ENCODE results near the gene RCL1.

- TF ChIP-seq EZH2 (IDR thresholded peaks at IDR 0.05; ENCODE audit: low read length, unreplicated experiment): no peak
- TF ChIP-seq, protein P1, sequence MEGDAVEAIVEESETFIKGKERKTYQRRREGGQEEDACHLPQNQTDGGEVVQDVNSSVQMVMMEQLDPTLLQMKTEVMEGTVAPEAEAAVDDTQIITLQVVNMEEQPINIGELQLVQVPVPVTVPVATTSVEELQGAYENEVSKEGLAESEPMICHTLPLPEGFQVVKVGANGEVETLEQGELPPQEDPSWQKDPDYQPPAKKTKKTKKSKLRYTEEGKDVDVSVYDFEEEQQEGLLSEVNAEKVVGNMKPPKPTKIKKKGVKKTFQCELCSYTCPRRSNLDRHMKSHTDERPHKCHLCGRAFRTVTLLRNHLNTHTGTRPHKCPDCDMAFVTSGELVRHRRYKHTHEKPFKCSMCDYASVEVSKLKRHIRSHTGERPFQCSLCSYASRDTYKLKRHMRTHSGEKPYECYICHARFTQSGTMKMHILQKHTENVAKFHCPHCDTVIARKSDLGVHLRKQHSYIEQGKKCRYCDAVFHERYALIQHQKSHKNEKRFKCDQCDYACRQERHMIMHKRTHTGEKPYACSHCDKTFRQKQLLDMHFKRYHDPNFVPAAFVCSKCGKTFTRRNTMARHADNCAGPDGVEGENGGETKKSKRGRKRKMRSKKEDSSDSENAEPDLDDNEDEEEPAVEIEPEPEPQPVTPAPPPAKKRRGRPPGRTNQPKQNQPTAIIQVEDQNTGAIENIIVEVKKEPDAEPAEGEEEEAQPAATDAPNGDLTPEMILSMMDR (conservative IDR thresholded peaks at IDR 0.05; ENCODE audit: low read depth, low read length): no peak
- no peak for TF ChIP-seq EZH2phosphoT487 (IDR thresholded peaks at IDR 0.05; ENCODE audit: borderline replicate concordance, low read length)
Measured at GRCh38 chr9:4787876-4788275, 4.9 kb upstream of the RCL1 start.

Measured in PC-3 (cell line).